ENCODE data around the gene PRLHR.
"Not testable (repeated sequence)": the region's sequence is repeated elsewhere in the genome, so short reads cannot be mapped to it uniquely, and the experiment has no call there.

Gene PRLHR

DNA sequence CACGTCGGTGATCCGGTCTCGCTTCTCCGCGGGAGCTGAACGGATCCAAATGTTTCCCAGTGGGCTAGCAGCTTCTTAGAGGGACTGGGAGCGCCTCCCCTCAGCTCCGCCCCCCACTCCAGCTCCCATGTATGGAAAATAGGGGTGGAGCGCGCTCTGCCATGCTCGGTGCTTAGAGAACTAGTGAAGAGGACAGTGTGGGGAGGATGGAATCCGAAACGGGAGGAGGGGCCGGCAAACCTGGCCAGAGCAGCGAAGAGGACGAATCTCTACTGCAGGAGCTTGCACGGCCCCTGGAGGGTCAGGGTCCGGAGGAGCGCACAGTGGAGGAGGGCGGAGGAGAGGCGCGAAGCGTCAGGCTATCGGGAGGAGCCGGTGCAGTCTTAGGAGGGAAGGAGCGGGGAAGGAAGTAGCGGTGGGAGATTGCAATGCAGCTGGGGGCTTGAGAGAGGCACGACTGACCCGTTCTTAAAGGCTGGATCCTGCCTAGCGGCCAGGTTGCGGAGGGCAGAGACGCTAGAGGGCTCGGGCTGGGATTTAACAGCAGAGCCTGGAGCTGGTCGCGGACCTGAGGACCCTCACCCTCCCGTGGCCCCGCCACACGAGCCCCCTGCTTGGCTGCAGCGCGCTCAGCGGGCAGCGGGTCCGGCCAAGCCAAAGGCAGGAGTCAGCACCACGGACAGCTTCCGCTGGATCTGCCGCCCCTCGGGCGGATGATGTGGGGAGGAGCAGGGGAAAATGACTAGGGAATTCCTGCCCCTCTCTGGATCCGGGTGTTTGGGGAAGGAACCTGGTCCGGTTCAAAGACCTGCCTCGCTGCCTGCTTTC lies at the start of gene PRLHR:
Gene PRLHR, minus strand, starts transcription at position 51 of the 828 bp plus-strand sequence. CDS start 404 bp downstream, outside the sequence.
- no peak for DNase-seq

DNA sequence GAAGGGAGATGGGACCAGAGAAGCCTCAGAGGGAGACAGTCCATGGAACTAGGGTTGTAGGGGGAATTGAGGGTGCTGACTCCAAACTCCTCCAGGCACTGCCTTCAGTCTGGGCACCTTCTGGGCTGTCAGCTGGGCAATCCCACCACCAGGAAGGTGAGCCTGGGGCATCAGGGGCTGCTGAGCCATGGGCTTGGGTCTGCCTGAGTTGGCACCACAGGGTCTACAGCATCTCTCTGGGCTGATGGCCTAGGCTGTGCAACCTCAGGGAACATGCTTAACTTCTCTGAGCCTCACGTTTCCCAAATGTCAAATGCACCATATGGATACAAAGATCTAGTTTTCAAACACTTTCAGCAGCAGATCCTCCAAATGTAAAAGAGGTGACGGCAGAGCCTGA lies 46.8 kb upstream of the PRLHR start:
- no peak for DNase-seq

GRCh38 chr10:118638680-118639079 lies 43.2 kb upstream of the PRLHR start:
- DNase-seq = no peak

- DNase-seq = no peak
Observed at GRCh38 chr10:118635674-118636402, 40.4 kb upstream of the PRLHR start.

GRCh38 chr10:118633786-118634185 lies 38.3 kb upstream of the PRLHR start:
- no peak for DNase-seq

GRCh38 chr10:118629211-118629610 lies 33.8 kb upstream of the PRLHR start:
- DNase-seq = no peak

DNA sequence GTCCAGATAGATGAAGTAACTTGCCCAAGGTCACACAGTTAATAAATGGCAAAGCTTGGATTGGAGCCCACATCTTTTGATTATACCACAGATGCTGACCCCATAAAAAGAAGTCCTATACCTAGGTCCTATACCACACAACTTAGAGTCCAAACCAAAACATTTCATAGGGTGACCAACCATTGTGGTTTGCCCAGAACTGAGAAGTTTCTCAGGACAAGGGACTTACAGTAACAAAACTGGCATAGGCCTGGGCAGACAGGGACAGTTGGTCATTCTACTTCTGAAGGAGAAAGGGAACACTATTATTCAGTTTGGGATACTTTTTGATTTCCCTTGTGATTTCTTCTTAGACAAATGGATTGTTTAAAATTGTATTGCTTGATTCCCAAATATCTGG lies 32.9 kb upstream of the PRLHR start:
- no peak for DNase-seq

DNA sequence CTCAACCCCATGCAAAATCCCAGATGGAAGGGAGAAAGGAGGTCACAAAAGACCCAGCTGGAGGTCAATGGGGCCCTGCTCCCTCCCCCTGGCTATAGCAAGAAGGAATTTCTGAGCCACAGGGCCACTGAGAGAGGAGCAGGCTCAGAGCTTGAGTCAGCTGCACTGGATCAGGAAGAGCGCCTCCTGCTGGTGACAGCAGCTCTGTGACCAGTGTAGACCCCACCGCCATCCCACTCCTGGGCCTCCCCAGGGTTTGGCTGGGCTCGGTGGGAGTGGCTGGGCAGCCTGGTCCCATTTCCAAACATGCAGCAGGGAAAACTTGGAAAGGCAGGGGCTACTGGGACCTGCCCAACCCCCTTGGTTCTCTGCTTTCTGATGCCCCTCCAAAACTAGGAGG lies 31.5 kb upstream of the PRLHR start:
- no peak for DNase-seq

GRCh38 chr10:118625504-118625903 lies 30.1 kb upstream of the PRLHR start:
- no peak for DNase-seq

GRCh38 chr10:118624747-118625146 lies 29.3 kb upstream of the PRLHR start:
- DNase-seq = no peak

- DNase-seq = no peak
Observed at GRCh38 chr10:118621304-118621942, 26.0 kb upstream of the PRLHR start.

DNA sequence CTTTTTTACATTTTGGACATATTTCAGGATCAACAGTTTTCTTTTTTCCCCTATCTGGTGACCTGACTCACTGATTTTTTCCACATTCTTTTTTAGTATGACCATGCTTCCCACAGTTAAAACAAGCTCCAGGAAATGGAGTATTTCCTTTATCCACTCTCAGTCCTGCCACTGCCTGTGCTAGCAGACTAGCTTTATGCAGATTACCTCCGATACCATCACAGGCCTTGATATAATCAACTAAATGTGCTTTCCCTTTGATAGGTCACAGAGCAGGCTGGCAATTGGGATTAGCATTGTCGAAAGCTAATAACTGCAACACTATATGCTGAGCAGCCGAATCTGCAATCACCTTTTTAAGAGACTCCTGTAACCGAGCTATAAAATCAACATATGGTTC lies 18.4 kb upstream of the PRLHR start:
- not testable (repeated sequence) for DNase-seq

GRCh38 chr10:118610577-118610976 lies 15.1 kb upstream of the PRLHR start:
- DNase-seq = no peak

GRCh38 chr10:118607768-118608354 lies 12.4 kb upstream of the PRLHR start:
- no peak for DNase-seq

DNA sequence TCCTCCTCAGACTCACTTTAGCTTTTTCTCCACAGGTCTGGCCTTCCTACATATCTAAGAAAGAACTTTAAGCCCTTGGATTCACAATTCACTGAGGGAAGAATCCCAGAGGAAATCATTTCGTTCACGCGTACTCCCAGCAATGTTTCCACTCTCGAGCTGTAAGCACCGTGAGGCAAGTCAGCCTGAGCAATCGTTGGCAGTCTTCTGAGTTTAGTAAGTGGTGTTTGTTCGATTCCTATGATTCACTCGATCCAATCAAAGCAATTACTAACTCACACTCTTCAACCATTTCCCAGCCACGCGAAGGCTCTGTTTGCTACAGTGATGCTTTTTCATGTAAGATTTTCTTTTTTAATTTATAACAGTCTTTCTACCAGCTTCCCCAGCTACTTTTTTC lies 10.2 kb upstream of the PRLHR start:
- DNase-seq = no peak

DNA sequence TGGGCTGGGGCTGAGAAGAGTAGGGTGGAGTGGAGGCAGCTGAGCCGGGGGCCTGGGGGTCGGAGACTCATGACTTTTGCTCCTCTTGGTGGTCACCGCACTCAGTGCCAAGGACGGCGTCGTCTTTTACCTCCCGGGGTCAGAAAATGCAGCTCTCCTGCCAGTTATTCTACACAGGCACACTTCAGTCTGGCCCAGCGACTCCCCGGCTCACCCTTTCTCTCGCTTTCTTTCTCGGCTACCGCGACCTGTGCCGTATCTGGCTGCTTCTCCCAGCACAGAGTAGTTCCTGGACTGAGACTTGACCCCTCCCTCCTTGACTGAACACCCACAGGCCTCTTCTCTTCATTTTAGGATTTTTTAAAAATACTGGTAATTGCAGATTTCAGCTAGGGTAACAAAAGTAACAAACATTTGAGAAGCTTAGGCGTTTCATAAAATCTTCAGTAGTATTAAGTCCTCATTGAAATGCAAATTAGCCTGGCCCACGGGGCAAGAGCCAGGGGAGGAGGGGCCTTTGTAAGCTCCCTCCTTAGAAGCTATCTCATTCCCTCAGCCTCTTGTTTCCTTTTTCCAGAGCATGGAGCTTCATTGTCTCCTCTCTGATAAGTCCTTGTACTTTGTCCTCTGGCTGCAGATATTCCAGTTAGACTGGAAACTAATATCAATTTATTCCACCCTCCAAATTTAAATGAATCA lies 1.1 kb upstream of the PRLHR start:
- no peak for DNase-seq

- no peak for DNase-seq
Observed at GRCh38 chr10:118595064-118595420, 406 bp downstream of the PRLHR start.

DNA sequence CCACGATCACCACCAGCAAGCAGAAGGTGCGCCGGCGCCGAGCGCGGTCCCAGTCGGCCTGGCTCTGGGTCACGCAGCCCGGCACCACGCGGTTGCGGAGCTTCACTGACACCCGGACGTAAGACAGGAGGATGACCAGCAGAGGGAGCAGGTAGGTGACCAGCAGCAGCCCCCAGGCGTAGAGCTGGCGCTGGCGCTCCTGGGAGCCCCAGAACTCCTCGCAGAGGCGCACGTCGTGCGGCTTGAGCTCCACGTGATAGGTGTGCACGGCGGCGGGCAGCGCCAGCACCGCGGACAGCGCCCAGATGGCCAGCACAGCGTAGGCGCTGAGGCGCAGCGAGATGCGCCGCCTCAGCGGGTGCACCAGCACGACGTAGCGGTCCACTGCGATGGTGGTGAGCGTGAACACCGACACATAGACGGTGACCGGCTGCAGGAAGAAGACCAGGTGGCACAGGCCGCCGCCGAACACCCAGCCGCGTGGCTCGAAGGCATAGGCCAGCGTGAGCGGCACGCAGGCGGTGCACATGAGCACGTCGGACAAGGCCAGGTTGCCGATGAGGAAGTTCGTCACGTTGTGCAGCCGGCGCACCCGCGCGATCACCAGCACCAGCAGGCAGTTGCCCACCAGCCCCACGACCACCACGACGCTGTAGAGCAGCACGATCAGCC lies 920 bp downstream of the PRLHR start:
- no peak for DNase-seq

DNA sequence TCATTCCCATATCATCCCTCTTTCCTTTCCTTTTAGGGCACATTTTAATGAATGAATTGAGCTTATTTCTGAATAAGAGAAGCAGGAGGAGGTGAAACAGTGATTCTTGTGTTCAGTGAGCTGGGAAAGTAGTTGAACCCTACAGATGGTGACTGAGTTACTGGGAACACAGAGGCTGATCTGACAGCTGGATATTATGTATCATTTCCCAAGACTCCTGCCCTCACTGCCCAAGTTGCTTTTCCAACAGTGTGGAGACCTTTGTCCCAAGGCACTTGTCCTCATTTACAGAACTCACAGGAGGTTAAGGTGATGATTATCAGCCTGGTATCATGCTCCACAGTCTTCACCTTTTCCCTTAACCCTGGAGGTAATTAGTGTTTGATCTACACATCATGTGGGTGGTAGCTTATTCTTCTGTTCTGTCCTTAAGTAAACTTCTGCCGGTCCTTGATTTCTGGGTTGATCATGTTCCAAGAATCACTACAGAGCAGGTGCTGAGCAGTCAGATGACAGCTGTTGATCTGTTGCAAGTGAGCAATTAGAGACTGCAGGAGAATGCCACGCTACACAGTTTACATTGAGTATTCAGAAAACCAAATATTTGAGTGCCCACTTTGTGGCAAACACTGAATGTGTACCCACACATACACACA lies 2.6 kb downstream of the PRLHR start:
- peak; percentile 86 to 91 for DNase-seq

DNA sequence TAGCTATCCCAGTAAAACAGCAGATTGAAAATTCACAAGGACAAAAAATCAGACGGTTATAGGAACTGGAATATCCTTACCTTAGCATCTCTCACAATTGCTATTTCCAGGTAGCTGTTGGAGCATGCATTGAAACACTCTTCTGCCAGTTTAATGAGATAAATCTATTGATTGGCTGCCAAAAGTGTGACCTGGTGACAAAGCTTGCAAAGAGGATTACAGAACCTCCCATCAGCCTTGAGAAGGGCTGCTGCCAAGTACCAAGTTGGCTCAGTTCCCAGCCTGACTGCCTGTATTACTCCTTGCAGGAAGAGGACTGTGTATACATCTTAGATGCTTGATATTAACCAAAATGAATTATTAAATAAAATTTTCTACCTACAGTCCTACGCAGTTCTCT lies 5.1 kb downstream of the PRLHR start:
- peak; percentile 61 to 70 for DNase-seq

DNA sequence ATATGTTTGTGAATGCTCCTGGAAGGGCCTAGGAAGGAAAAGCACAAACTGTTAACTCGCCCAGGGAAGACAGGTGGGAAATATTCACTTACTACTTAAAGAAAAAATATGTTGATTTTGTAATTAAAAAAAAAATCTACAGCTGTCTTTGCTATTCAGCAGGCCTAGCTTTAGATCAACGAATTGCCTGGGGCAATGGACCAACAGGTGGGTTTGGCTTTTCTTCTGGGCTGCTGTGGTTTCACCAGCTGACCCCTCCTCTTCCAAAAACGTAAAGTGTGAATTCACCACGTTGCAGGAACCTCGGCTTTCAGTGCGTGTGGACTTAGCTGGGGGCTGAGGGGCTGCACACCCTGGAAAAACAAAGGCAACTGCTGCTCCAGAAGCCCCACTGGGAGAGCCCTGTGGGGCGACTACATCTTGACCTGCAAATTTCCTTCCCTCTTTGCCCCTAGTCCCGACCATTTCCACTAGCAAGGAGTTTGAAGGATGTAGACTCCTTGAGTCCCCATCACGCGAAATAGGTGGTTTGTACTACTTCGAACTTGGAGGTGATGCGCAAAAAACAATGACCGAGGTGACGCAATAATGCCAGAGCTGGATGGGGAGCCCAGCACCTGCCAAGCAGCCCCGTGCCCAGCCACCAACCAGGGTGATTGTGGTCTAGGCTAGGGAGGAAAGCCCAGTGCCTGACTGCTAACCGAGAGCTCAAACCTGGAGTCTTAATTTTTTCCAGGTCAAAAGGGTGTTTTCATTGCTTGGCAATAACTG lies 7.4 kb downstream of the PRLHR start:
- no peak for DNase-seq
